AG04450 (cell line): ENCODE data around the gene MPDZ. TPM values are rescaled to one million over a fixed set of nuclear protein-coding genes. Genes with fewer than 3 reads are reported as not detected.

Source experiments
- CTCF ChIA-PET: fragments of 300-600, 350-600 bp; formaldehyde crosslinking; extraction: SDS; loops from one replicate; lab custom pipeline; 2022; ENCODE audit warnings: antibody characterized with exemption, inconsistent platforms; lab: Charles Lee
- POLR2A ChIA-PET: fragments of 350-600 bp; formaldehyde crosslinking; extraction: SDS; loops from one replicate; lab custom pipeline; 2021; ENCODE audit warnings: antibody characterized with exemption, inconsistent platforms; lab: Yijun Ruan, JAX
- DNase-seq: peaks from one replicate; pipeline ENCODE4 v3.0.0-alpha.2; 2011; ENCODE audit warnings: low read depth, low spot score
- H3K27ac ChIP-seq: one replicate; pipeline ENCODE4 v1.5.1; 2012; ENCODE audit warnings: low read depth, low read length, control low read depth
- H3K27me3 ChIP-seq: one replicate; pipeline ENCODE4 v1.6.0; 2012; ENCODE audit warnings: low read length; ENCODE audit not compliant: control insufficient read depth, insufficient read depth
- H3K4me3 ChIP-seq: 2 replicates; pipeline ENCODE4 v1.5.1; 2011; ENCODE audit warnings: mild to moderate bottlenecking, low read depth, low read length, control low read depth
- H3K9me3 ChIP-seq: 2 replicates; pipeline ENCODE4 v1.5.1; 2012; ENCODE audit warnings: low read length; ENCODE audit not compliant: control insufficient read depth, insufficient read depth
- polyA plus RNA-seq: library from polyadenylated mRNA; depleted of rRNA; stranded (reverse); fragments of >200 nt; gene quantifications from 2 replicates; pipeline ENCODE4 v1.2.3, GENCODE V29; 2011
- TF ChIP-seq, protein P1 (sequence below): IDR thresholded peaks from 2 replicates; pipeline ENCODE4 v1.5.1; 2011; ENCODE audit warnings: low read depth, low read length, control low read depth, inconsistent platforms

Gene MPDZ
- polyA plus RNA-seq, 1 experiment = 31.6 TPM

DNA sequence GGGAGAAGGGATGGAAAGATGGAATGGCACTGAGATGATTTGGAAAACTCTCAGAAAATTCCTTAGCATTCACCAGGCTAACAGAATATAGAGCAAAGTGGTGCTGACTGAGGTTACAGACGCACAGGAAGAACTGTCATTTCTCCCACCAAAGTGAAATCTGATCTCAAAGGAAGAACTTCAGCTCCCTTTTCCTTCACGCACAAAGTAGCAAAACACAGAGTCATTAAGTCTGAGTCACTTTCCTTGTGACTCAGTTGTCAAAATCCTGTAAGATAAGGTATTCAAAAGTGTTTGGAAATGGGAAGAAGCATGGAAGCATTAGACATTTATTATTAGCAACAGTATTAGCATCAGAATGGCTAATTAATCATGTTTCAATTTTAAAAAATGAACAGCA is 11.7 kb downstream of the MPDZ start:
- CTCF ChIA-PET = no interaction called here
- no peaks in the 10 kb centered on the region for H3K27me3 ChIP-seq
- TF ChIP-seq, protein P1, sequence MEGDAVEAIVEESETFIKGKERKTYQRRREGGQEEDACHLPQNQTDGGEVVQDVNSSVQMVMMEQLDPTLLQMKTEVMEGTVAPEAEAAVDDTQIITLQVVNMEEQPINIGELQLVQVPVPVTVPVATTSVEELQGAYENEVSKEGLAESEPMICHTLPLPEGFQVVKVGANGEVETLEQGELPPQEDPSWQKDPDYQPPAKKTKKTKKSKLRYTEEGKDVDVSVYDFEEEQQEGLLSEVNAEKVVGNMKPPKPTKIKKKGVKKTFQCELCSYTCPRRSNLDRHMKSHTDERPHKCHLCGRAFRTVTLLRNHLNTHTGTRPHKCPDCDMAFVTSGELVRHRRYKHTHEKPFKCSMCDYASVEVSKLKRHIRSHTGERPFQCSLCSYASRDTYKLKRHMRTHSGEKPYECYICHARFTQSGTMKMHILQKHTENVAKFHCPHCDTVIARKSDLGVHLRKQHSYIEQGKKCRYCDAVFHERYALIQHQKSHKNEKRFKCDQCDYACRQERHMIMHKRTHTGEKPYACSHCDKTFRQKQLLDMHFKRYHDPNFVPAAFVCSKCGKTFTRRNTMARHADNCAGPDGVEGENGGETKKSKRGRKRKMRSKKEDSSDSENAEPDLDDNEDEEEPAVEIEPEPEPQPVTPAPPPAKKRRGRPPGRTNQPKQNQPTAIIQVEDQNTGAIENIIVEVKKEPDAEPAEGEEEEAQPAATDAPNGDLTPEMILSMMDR = no peak
- no peak overlapping the region for H3K4me3 ChIP-seq
- no peak for DNase-seq
- POLR2A ChIA-PET = interaction anchor here (0.6 kb wide), 1 partner anchor 12 kb away, joined by 3 read pairs; the partner anchor contains the start of gene MPDZ
- no peaks in the 10 kb centered on the region for H3K9me3 ChIP-seq
- H3K27ac ChIP-seq = no peak overlapping the region

DNA sequence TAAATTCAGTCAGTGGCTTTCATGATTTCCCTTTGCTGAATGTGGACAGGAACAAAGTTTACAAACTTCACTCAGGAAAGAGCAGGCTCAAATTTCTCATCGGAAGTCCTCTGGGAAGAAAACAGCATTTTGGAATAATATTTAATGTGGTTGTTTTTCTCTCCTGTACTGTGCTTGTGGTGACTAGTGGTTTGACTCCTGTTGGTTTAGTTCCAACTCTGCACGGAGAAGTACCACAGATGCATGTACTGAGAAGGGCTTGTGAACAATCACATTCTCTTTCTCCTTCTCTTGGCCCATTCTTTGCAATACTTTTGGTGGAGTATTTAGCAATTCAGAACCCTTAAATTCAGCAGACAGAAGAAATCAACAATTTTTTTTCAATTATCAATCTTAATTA is 13.3 kb downstream of the MPDZ start:
- H3K9me3 ChIP-seq = no peaks in the 10 kb centered on the region
- no peak overlapping the region for H3K4me3 ChIP-seq
- ChIA-PET POLR2A (no interaction called here), CTCF (no interaction called here)
- DNase-seq = no peak
- no peaks in the 10 kb centered on the region for H3K27me3 ChIP-seq
- TF ChIP-seq, protein P1 = no peak
- no peak overlapping the region for H3K27ac ChIP-seq

DNA sequence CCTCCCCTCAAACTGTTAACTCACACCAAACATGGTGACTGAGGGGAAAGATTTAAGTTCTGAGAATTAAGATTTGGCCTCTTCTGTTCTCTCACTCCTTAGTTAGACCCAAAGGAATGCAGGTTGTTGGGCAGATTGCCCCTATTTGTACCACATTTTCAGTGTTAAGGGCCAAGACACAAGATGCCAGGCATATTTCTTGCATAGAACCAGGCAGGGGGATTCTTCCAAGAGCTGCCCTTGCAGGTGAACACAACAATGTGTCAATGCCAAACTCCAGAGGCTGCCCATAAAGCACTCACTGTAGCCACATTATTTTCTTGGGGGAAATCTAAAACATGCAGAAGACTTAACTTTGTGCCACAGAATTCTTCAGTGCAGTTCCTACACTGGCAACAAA is 14.7 kb downstream of the MPDZ start:
- no peaks in the 10 kb centered on the region for H3K27me3 ChIP-seq
- POLR2A ChIA-PET = no interaction called here
- H3K4me3 ChIP-seq = no peak overlapping the region
- CTCF ChIA-PET = interaction anchor here (0.6 kb wide), 1 partner anchor 12 kb away, joined by 4 read pairs; no protein-coding TSS in a partner anchor
- TF ChIP-seq, protein P1 = no peak
- no peak for DNase-seq
- no peaks in the 10 kb centered on the region for H3K9me3 ChIP-seq
- H3K27ac ChIP-seq = no peak overlapping the region

DNA sequence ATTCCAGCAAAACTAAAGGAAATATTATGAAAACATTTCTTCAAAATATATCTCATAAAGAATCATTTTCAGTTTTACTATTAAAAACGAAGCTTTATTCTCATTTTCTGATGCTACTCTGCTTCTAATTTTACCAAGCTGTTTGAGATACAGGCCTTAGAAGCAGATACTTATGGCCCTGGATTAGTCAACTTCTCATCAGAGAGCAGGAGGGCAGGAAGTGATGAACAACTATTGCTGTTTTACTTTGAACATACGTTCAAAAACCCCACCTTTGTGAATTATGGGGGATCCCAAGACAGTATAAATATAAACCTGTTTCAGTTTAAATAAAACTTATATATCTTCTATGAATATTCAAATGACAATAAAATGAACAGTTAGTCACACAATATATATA is 16.0 kb downstream of the MPDZ start:
- DNase-seq = no peak
- ChIA-PET CTCF (no interaction called here), POLR2A (no interaction called here)
- no peaks in the 10 kb centered on the region for H3K9me3 ChIP-seq
- TF ChIP-seq, protein P1 = no peak
- no peak overlapping the region for H3K4me3 ChIP-seq
- H3K27ac ChIP-seq = no peak overlapping the region
- H3K27me3 ChIP-seq = no peaks in the 10 kb centered on the region

DNA sequence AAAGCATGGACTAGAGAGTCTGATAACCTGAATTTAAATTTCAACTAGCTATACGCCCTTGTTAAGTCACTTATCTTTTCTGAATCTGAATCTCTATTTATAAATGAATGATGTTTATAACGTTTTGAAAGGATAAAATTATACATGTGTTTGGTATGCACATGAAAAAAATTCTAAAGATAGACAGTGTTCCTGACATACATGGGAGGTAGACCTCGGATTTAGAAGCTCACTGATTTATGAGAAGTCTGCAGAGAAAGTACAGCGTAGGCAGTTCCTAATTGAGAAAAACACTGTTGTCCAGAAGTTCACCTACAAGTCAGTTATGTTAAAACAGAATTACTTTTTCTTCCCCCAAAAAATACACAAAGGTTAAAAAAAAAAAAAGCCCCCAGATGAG is 26.6 kb downstream of the MPDZ start:
- TF ChIP-seq, protein P1 = no peak
- H3K27ac ChIP-seq = no peak overlapping the region
- no peak overlapping the region for H3K4me3 ChIP-seq
- POLR2A ChIA-PET = no interaction called here
- no peaks in the 10 kb centered on the region for H3K27me3 ChIP-seq
- CTCF ChIA-PET = interaction anchor here (0.7 to 2.7 kb wide), 2 partner anchors 12 to 164 kb away, joined by 4 to 7 read pairs; no protein-coding TSS in a partner anchor
- no peak for DNase-seq
- no peaks in the 10 kb centered on the region for H3K9me3 ChIP-seq
